GF-D8 (cell line): Measurements from ENCODE around the gene ACOT6.
"Not testable (repeated sequence)": the region's sequence is repeated elsewhere in the genome, so short reads cannot be mapped to it uniquely, and the experiment has no call there.

Experiments
- DNase-seq: peaks from one replicate; lab custom pipeline; 2025; lab: John Stamatoyannopoulos, UW

ACOT6 gene

GRCh38 chr14:73599499-73599898 is 12.8 kb upstream of the ACOT6 start:
- no peak for DNase-seq

GRCh38 chr14:73602994-73603393 is 9.3 kb upstream of the ACOT6 start:
- DNase-seq, result no peak

GRCh38 chr14:73606271-73606670 is 6.0 kb upstream of the ACOT6 start:
- no peak for DNase-seq

GRCh38 chr14:73607241-73607640 is 5.1 kb upstream of the ACOT6 start:
- DNase-seq, result no peak

- no peak for DNase-seq
Measured at GRCh38 chr14:73610687-73611086, 1.6 kb upstream of the ACOT6 start.

- DNase-seq, result no peak
Measured at GRCh38 chr14:73613046-73613383, 698 bp downstream of the ACOT6 start.

- DNase-seq, result no peak
Measured at GRCh38 chr14:73613419-73613963, 1.2 kb downstream of the ACOT6 start.

GRCh38 chr14:73616831-73617230 is 4.5 kb downstream of the ACOT6 start:
- no peak for DNase-seq

GRCh38 chr14:73619524-73619923 is 7.2 kb downstream of the ACOT6 start:
- no peak for DNase-seq

- DNase-seq, result no peak
Measured at GRCh38 chr14:73620268-73620667, 8.0 kb downstream of the ACOT6 start.

GRCh38 chr14:73623504-73624054 is 11.3 kb downstream of the ACOT6 start:
- peak; percentile 11 for DNase-seq

GRCh38 chr14:73625706-73626105 is 13.4 kb downstream of the ACOT6 start:
- no peak for DNase-seq

- DNase-seq, result no peak
Measured at GRCh38 chr14:73627151-73627558, 14.8 kb downstream of the ACOT6 start.

- no peak for DNase-seq
Measured at GRCh38 chr14:73630009-73630780, 17.9 kb downstream of the ACOT6 start.

- no peak for DNase-seq
Measured at GRCh38 chr14:73633116-73634010, 21.0 kb downstream of the ACOT6 start.

- DNase-seq, result no peak
Measured at GRCh38 chr14:73634011-73634833, 21.9 kb downstream of the ACOT6 start.

- DNase-seq, result not testable (repeated sequence)
Measured at GRCh38 chr14:73636355-73636754, 24.0 kb downstream of the ACOT6 start.

GRCh38 chr14:73637830-73638229 is 25.5 kb downstream of the ACOT6 start:
- DNase-seq, result no peak

GRCh38 chr14:73640796-73641365 is 28.6 kb downstream of the ACOT6 start:
- DNase-seq, result no peak

GRCh38 chr14:73644531-73645247 is 32.4 kb downstream of the ACOT6 start, which contains the start of gene DNAL1:
DNAL1 (plus strand) TSS chr14:73644986; CDS start chr14:73645040, 54 bp downstream.
- DNase-seq, result peak; percentile 36

- no peak for DNase-seq
Measured at GRCh38 chr14:73645248-73645610, 32.9 kb downstream of the ACOT6 start.
